Measurements from ENCODE around the gene LMF1.

LMF1 gene

DNA sequence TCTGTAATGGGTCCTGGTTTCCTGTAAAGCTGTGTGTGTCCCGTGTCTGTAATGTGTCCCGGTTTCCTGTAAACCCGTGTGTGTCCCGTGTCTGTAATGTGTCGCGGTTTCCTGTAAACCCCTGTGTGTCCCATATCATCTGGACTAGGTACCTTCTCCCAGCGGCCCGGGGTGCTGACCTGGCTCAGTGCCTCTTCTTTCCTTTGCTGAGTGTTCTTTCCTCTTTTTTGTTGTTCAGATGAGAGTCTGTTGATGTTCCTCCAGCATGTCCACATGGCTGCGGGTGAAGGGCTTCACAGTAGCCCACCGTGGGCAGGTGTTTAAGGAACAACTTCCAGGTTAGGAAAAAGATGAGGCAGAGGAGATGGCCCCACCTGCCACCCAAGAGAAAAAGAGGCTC lies 123.6 kb downstream of the LMF1 start:
- no peak for TF ChIP-seq CTCF (IDR thresholded peaks at IDR 0.05; ENCODE audit: borderline replicate concordance, insufficient read depth, low read depth, low read length)
- no peak overlapping the region for H3K4me3 ChIP-seq (ENCODE audit: low read depth, low read length)

DNA sequence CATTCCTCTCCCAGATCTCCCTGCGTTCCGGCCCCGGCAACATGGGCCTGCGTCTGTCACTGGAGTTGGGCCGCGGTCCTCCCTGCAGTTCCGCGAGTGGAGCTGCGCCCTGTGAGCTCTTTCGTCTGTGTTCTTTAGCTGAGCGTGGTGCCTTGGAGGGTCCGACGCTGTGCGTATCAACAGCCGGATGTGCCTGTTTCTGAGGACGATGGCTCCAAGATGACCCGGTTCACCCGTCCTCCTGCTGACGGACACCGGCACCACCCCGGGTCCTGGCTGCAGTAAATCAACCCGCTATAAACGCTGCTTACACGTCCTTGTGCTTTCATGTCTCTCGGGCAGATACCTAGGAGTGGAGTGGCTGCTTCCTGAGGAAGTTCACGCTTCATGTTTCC lies 125.4 kb downstream of the LMF1 start:
- no peak for TF ChIP-seq CTCF (IDR thresholded peaks at IDR 0.05; ENCODE audit: borderline replicate concordance, insufficient read depth, low read depth, low read length)
- no peak overlapping the region for H3K4me3 ChIP-seq (ENCODE audit: low read depth, low read length)

DNA sequence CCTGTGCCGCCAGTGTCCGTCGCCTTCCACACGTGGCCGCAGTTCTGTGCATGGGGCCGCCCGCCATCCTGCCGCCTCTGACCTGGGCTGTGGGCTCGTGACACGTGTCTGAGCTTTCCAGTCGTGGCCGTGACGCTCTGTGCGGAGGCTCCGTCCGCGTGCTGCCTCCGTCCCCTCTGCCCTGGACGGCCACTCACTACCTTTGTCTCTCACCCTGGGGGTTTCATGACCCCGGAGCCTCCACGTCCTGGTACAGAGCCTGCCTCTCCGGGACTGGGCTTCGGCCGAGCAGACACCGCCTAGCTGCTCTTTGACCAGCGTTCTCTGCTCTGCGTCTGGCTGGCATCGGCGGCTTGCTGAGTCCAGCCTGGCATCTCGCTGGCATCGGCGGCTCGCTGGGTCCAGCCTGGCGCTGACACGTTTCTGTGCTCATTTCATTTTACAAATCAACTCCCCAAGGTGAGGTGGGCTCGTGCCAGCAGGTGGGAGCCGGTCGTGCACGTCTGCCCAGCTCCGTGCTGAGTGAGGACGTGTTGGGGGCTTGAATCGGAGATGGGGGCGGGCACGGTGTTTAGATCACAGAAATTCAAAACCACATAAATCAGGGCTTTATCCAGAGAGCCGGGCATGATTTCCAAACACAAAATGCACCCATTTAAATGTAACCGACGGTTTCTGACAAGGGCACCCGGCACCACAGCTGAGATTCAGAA lies 126.0 kb downstream of the LMF1 start:
- no peak for TF ChIP-seq CTCF (IDR thresholded peaks at IDR 0.05; ENCODE audit: borderline replicate concordance, insufficient read depth, low read depth, low read length)
- no peak overlapping the region for H3K4me3 ChIP-seq (ENCODE audit: low read depth, low read length)

DNA sequence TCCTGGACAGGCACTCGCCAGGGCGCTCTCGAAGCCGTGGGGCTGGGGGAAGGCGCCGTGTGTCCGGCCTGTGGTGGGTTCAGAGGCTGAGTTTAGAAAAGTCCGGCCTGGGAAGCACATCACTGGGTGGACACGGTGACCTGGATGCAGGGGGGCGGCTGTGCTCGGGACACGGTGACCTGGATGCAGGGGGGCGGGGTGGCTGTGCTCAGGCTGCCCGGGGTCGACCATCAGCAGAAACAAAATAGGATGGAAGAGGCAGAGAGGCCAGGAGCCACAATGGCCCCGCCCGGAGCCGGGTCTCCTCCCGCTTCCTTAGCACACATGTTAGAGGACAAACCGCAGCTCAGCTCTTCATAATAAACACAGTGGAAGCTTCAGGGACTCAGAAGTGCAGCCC lies 127.0 kb downstream of the LMF1 start:
- H3K4me3 ChIP-seq (ENCODE audit: low read depth, low read length) = no peak overlapping the region
- no peak for TF ChIP-seq CTCF (IDR thresholded peaks at IDR 0.05; ENCODE audit: borderline replicate concordance, insufficient read depth, low read depth, low read length)

- H3K4me3 ChIP-seq (ENCODE audit: low read depth, low read length) = no peak overlapping the region
- TF ChIP-seq CTCF (IDR thresholded peaks at IDR 0.05; ENCODE audit: borderline replicate concordance, insufficient read depth, low read depth, low read length) = no peak
These were observed 127.8 kb downstream of the LMF1 start for GRCh38 chr16:842711-843560.

DNA sequence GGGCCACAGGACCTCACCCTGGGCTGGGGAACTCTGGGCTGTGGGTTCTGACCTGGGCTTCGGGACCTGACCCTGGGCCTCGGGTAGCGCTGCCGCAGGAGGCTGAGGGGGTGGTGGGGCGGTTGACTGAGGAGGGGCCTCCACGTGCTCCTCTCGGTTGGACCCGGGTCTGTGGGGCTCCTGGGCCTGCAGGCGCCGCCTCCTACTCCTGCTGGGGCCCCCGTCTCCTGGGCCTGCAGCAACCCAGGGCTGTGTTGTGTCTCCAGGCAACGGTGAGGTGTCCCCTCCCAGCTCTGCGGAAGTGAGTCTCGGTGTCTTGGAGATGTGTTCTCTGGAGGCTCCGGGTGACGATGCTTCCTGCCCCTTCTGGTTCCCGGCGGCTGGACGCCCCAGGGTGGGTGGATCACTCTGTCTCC lies 128.7 kb downstream of the LMF1 start:
- H3K4me3 ChIP-seq (ENCODE audit: low read depth, low read length) = no peak overlapping the region
- TF ChIP-seq CTCF (IDR thresholded peaks at IDR 0.05; ENCODE audit: borderline replicate concordance, insufficient read depth, low read depth, low read length) = no peak

Measured in GM12875 (cell line).